Retinal pigment epithelial cell (primary cell): ENCODE data around the gene ATOX1.

Source experiments
- DNase-seq: peaks from one replicate; pipeline ENCODE4 v3.0.0-alpha.2; 2010; ENCODE audit warnings: low read depth
- H3K4me3 ChIP-seq: 2 replicates; pipeline ENCODE4 v1.5.1; 2011; ENCODE audit warnings: mild to moderate bottlenecking, low read length, control low read depth, moderate library complexity
- TF ChIP-seq, protein P1 (sequence below): conservative IDR thresholded peaks from 2 replicates; pipeline ENCODE4 v1.5.1; 2011; ENCODE audit warnings: low read depth, low read length, control low read depth, inconsistent platforms

Gene ATOX1

DNA sequence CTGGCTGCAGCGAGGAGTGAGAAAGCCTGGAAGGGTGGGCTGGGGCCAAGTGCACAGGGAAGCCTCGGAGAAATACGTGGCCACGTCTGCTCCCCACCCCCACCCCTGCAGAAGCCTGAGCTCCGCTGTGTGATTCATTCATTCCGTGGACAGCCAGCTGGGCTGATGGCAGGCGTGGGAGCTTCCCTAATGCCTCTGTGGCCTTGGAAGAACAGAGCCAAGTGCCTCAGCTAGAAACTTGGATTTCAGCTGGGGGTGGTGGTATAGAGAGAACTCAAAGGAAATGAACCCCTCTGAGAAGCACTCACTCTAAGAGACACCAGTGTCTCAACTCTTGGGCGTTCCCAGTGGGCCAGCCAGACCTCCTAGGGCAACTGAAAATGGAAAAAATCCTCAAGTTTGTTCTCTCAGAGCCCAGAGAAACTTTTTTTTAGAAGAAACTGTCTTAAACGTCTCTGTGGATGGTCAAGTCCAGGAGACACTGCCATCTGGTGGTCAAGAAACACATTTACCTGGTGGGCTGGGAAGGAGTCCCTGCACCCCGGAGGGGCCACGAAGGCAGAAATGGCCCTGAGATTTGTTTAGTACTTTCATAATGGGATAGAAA lies 18.0 kb downstream of the ATOX1 start:
- TF ChIP-seq, protein P1, sequence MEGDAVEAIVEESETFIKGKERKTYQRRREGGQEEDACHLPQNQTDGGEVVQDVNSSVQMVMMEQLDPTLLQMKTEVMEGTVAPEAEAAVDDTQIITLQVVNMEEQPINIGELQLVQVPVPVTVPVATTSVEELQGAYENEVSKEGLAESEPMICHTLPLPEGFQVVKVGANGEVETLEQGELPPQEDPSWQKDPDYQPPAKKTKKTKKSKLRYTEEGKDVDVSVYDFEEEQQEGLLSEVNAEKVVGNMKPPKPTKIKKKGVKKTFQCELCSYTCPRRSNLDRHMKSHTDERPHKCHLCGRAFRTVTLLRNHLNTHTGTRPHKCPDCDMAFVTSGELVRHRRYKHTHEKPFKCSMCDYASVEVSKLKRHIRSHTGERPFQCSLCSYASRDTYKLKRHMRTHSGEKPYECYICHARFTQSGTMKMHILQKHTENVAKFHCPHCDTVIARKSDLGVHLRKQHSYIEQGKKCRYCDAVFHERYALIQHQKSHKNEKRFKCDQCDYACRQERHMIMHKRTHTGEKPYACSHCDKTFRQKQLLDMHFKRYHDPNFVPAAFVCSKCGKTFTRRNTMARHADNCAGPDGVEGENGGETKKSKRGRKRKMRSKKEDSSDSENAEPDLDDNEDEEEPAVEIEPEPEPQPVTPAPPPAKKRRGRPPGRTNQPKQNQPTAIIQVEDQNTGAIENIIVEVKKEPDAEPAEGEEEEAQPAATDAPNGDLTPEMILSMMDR: peak; percentile 80
- DNase-seq: peak; percentile 43
- H3K4me3 ChIP-seq: no peak overlapping the region

DNA sequence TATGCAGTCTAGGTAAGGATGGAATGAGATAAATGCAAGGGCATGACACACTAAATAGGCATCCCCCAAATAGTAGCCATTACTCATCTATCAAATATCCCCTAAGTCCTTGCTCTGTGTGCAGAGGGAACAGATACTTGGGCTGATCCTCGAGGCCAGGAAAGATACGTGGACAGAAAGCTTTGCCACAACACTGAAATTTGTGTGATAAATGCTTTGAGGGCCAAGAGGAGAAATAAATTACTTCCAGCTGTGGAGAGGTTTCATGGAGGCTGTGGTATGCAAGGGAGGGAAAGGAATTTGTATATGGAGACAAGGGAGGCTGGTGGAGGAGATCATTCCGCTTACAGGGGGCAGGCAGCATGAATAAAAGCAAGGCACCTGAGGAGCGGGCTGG lies 18.5 kb downstream of the ATOX1 start:
- H3K4me3 ChIP-seq: no peak overlapping the region
- TF ChIP-seq, protein P1: no peak
- DNase-seq: no peak

DNA sequence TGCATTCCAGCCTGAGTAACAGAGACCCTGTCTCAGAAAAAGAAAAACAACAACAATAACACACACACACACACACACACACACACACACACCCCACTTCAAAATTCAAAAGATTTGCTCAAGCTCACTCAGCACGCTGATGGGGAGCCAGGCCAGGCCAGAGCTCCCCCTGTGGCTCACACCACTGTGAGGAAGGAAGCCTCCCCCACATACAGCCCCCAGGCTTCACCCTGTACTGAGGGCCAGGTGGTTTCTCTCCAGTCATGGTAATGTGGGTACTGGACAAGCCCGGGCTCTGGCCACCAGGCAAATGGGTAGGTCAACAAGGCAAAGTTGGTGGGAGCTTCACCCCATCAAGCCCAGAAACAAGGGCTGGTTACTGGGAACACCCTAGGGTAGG lies 19.0 kb downstream of the ATOX1 start:
- no peak for DNase-seq

DNA sequence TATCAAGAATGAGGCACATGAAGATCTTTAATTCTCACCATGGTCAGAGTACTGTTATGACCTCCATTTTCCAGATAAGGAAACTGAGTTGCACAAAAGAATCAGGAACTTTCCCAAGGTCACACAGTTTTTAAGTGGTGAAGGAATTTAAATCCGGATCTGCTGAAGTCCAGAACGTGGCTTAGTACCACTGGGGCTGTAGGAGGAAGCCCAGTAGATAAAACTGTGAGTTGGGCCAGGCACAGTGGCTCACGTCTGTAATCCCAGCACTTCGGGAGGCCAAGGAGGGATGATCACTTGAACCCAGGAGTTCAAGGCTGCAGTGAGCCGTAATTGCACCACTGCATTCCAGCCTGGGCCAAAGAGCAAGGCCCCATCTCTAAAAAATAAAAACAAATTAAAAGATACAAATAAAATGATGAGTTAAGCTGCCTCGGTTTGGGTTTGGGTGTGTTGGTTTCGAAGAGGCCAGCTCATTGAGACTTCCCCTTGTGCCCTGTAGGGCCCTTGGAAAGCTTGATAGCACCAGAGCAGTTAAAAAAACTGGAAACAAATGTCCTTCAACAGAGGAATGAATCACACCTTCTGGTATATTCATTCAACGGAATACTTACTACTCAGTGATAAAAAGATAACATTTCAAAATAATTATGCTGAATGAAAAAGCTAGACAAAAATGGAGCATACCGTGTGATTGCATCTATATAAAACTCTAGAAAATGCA lies 20.1 kb downstream of the ATOX1 start:
- TF ChIP-seq, protein P1: no peak
- no peak for DNase-seq
- H3K4me3 ChIP-seq: no peak overlapping the region

More for the DNA sequence above, 19.0 kb downstream of the ATOX1 start:
- TF ChIP-seq, protein P1: no peak
- no peak overlapping the region for H3K4me3 ChIP-seq

DNA sequence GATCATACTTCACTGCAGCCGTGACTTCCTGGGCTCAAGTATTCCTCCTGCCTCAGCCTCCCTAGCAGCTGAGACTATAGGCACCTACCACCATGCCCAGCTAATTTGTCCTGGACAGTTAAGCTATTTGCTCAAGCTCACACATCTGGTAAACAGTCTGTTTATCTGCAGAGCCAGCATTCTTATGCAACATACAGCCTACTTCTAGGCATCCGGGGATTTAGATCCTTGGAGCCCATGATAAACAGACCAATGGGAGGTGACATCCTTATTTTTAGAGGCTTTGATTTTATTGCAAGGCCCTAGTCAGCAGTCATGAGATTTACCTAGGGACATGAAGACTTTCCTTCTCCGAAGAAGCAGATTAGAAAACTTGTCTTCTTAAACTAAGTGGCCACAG lies 21.0 kb downstream of the ATOX1 start:
- TF ChIP-seq, protein P1: no peak
- no peak overlapping the region for H3K4me3 ChIP-seq
- DNase-seq: no peak

DNA sequence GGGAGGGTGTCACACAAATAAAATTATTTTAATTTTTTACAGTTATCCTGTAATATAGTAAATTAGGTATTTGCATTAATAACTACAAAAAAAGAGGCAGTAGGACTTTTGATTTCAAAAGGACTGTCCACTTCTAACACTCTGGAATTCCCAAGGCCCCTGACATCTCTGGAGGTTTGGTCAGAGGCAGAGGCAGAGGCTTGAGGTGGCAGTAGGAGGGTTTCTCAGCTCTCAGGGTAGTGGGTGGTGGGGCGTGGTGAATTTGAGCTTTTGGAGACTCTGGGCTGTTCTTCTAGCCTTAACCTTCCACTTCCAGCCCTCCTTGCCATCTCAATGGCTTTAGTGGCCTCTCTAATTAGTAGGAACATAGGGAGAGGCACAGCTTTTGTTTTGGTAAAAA lies 22.8 kb downstream of the ATOX1 start:
- no peak overlapping the region for H3K4me3 ChIP-seq
- TF ChIP-seq, protein P1: no peak
- DNase-seq: no peak

DNA sequence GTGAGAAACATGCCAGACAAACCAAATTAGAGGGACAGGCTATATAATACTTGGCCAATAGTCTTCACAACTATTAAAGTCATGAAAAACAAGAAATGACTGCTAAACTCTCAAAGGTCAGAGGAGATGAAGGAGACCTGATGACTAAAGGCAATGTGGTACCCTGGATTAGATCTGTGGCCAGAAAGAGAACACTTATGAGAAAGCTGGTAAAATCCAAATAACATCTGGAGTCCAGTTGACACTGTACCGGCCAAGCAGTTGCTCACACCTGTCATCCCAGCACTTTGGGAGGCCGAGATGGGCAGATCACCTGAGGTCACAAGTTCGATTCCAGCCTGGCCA lies 24.4 kb downstream of the ATOX1 start:
- TF ChIP-seq, protein P1: no peak
- DNase-seq: no peak
- H3K4me3 ChIP-seq: no peak overlapping the region
